C4-2B (cell line): ENCODE data around the gene MVB12B.

Experiments
- CTCF ChIP-seq: fragments of 450-650 bp; conservative IDR thresholded peaks from 2 replicates; pipeline ENCODE4 v1.5.1; 2017; ENCODE audit warnings: mild to moderate bottlenecking
- ZFX ChIP-seq: fragments of 450-650 bp; IDR thresholded peaks from 2 replicates; pipeline ENCODE4 v1.6.1; 2017

DNA sequence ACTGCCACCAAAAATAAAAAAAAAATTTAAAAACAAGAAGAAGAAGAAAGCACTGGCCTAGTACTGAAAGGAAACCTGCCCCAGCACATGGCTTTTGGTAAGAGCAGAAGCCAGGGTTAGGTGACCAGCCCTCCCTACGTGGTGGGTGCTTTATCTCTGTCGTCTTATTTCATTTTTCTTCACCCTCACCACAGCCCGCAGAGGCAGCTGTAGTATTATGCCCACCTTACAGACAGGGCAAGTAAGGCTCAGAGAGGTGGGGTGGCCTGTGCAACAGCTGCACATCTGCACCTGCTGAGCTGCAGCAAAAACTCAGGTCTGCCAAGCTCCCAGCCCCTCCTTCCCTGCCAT lies 146.3 kb downstream of the MVB12B start:
- TF ChIP-seq CTCF (no peak), ZFX (no peak)
